GM12878 (cell line): ENCODE data around the gene CHID1.

Experiments
- CBX5 ChIP-seq: sonication (generic); IDR thresholded peaks from 2 replicates; pipeline ENCODE4 v1.6.1; 2016; ENCODE audit warnings: low read depth, moderate library complexity, mild to moderate bottlenecking, inconsistent platforms
- CTCF ChIP-seq, 3 experiments: IDR thresholded peaks in 2 of 3; conservative IDR thresholded peaks in 1 of 3; 2 replicates each; pipeline ENCODE4 v1.5.1; 2011; ENCODE audit warnings: low read depth in 3 of 3, low read length in 3 of 3, mild to moderate bottlenecking in 3 of 3, control low read depth in 2 of 3, moderate library complexity in 2 of 3, inconsistent platforms in 1 of 3, mixed read lengths in 1 of 3; ENCODE audit not compliant: control insufficient read depth in 2 of 3, insufficient read depth in 1 of 3; ENCODE audit errors: extremely low read depth in 1 of 3
- EZH2 ChIP-seq: IDR thresholded peaks from 2 replicates; pipeline ENCODE4 v1.6.1; 2012; ENCODE audit warnings: low read depth, mild to moderate bottlenecking, control low read depth, inconsistent platforms, low read length, borderline replicate concordance; ENCODE audit not compliant: control insufficient read depth
- HDAC2 ChIP-seq: fragments of 200-600 bp; sonication (generic); IDR thresholded peaks from 2 replicates; pipeline ENCODE4 v1.6.1; 2017
- JUND ChIP-seq: IDR thresholded peaks from 2 replicates; pipeline ENCODE4 v1.6.1; 2012; ENCODE audit warnings: low read depth, mild to moderate bottlenecking, low read length, improper control_type of control experiment, moderate library complexity
- PBX3 ChIP-seq: IDR thresholded peaks from 2 replicates; pipeline ENCODE4 v1.6.1; 2011; ENCODE audit warnings: mild to moderate bottlenecking, low read depth, low read length, moderate library complexity; ENCODE audit not compliant: insufficient replicate concordance
- POLR2AphosphoS2 ChIP-seq: IDR thresholded peaks from 2 replicates; pipeline ENCODE4 v1.6.1; 2011; ENCODE audit warnings: low read depth, mild to moderate bottlenecking, low read length, improper control_type of control experiment, moderate library complexity
- POLR2AphosphoS5 ChIP-seq: IDR thresholded peaks from 2 replicates; pipeline ENCODE4 v1.6.1; 2011; ENCODE audit warnings: mild to moderate bottlenecking, low read length, inconsistent platforms
- RAD21 ChIP-seq: IDR thresholded peaks from 2 replicates; pipeline ENCODE4 v1.6.1; 2011; ENCODE audit warnings: mild to moderate bottlenecking, low read depth, low read length, moderate library complexity; ENCODE audit not compliant: insufficient read depth
- SUZ12 ChIP-seq: fragments of 200-600 bp; sonication (generic); IDR thresholded peaks from one replicate; pipeline ENCODE4 v1.6.1; 2018; ENCODE audit warnings: antibody characterized with exemption, mild to moderate bottlenecking; ENCODE audit not compliant: unreplicated experiment
- TARDBP ChIP-seq: IDR thresholded peaks from 2 replicates; pipeline ENCODE4 v1.6.1; 2016; ENCODE audit warnings: borderline replicate concordance
- TCF12 ChIP-seq: IDR thresholded peaks from 2 replicates; pipeline ENCODE4 v1.6.1; 2011; ENCODE audit warnings: low read depth, mild to moderate bottlenecking, low read length
- YBX1 ChIP-seq: fragments of 450-650 bp; IDR thresholded peaks from 2 replicates; pipeline ENCODE4 v1.6.1; 2016; ENCODE audit warnings: antibody characterized with exemption
- YY1 ChIP-seq: IDR thresholded peaks from 2 replicates; pipeline ENCODE4 v1.6.1; 2011; ENCODE audit warnings: low read depth, mild to moderate bottlenecking, low read length

- TF ChIP-seq YBX1 (no peak), EZH2 (no peak), YY1 (no peak), TCF12 (no peak), JUND (no peak), RAD21 (no peak), POLR2AphosphoS2 (no peak), POLR2AphosphoS5 (no peak), SUZ12 (no peak), PBX3 (no peak), HDAC2 (no peak), CTCF (IDR thresholded peaks at IDR 0.05 in 2 of 3, conservative IDR thresholded peaks at IDR 0.05 in 1 of 3; ENCODE audit: control insufficient read depth in 2 of 3, extremely low read depth in 1 of 3, insufficient read depth in 1 of 3, low read depth in 3 of 3, low read length in 3 of 3) (no peak), CBX5 (no peak), TARDBP (no peak)
Measured at GRCh38 chr11:818396-819128, 92.0 kb downstream of the CHID1 start, which contains the start of gene PNPLA2.
